Suppressor macrophage treated with lipopolysaccharide for 1 hour (primary cell): ENCODE measurements around the gene SLC6A20.

Source experiments
- DNase-seq, 3 donors: peaks; one replicate each; pipeline ENCODE4 v3.0.0-alpha.2; 2020 to 2022

SLC6A20 gene

GRCh38 chr3:45715945-45716344, 80.4 kb downstream of the SLC6A20 start:
- DNase-seq = no peak

GRCh38 chr3:45712434-45713110, 83.8 kb downstream of the SLC6A20 start:
- no peak for DNase-seq

- peak in 2 of 3 donors; percentile 27 to 34 for DNase-seq
Measured at GRCh38 chr3:45711931-45712330, 84.4 kb downstream of the SLC6A20 start.

- DNase-seq = no peak
Measured at GRCh38 chr3:45705839-45706808, 90.2 kb downstream of the SLC6A20 start.
